ENCODE data around the gene SEC16B. TPM values are rescaled to one million over a fixed set of nuclear protein-coding genes. Genes with fewer than 3 reads are reported as not detected.

SEC16B gene
- total and polyA plus RNA-seq, 2 experiments from 2014 or later, result 0.53 to 0.63 TPM

DNA sequence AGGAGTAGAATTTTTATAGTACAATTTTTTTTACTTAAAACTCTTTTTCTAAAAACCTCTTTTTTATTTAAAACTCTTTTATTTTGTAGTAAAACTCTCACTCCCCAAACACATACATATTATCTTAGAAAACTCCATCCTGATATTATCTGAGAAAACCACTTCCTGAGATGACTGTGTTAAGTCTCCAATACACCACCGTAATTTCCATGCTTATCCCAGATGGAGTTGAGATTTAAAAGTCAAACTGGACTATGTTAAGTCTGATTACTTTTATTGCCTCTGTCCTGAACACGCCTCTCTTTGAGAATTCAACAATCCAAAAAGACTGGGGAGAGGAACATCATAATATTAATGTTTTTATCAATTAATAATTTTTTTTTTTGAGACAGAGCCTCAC lies 3.7 kb downstream of the SEC16B start:
- no peaks in the 10 kb centered on the region for H3K9me3 ChIP-seq (ENCODE audit: low read depth)

GRCh38 chr1:177965293-177965692 lies 4.6 kb downstream of the SEC16B start:
- H3K27me3 ChIP-seq, result no peaks in the 10 kb centered on the region
- no peak for DNase-seq (ENCODE audit: low read depth in 1 of 2, low spot score in 1 of 2)
- no peak for TF ChIP-seq CTCF (IDR thresholded peaks at IDR 0.05; ENCODE audit: low read depth, low read length)
- no peak overlapping the region for H3K4me3 ChIP-seq
- no peaks in the 10 kb centered on the region for H3K36me3 ChIP-seq
- no peaks in the 10 kb centered on the region for H3K4me1 ChIP-seq (ENCODE audit: low read depth)
- no peaks in the 10 kb centered on the region for H3K9me3 ChIP-seq (ENCODE audit: low read depth)
- H3K27ac ChIP-seq, result no peak overlapping the region

More for the DNA sequence above, 3.7 kb downstream of the SEC16B start:
- no peak overlapping the region for H3K4me3 ChIP-seq
- H3K4me1 ChIP-seq (ENCODE audit: low read depth), result no peaks in the 10 kb centered on the region
- H3K27me3 ChIP-seq, result no peaks in the 10 kb centered on the region
- H3K36me3 ChIP-seq, result no peaks in the 10 kb centered on the region
- no peak for DNase-seq (ENCODE audit: low read depth in 1 of 2, low spot score in 1 of 2)
- no peak overlapping the region for H3K27ac ChIP-seq
- TF ChIP-seq CTCF (IDR thresholded peaks at IDR 0.05; ENCODE audit: low read depth, low read length), result no peak

DNA sequence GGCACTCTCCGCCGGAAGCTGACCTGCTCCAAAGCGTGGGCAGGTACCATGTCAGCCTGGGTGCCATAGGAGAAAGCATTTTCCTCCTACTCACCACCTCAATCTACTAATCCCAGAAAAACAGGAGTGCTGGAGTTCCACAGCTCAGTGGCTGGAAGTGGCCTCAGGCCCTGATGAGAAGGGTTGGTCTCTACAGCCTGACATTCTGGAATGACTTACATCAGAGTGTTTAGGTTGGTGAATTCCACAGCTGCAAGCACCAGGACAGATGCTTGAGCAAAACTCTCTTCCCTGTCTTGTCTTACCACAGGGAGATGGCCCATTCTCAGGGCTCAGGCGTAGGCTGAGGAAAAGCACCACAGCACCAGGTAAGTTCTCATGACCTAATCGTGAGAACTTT lies 5.5 kb downstream of the SEC16B start:
- H3K9me3 ChIP-seq (ENCODE audit: low read depth), result no peaks in the 10 kb centered on the region
- H3K36me3 ChIP-seq, result no peaks in the 10 kb centered on the region
- no peaks in the 10 kb centered on the region for H3K27me3 ChIP-seq
- TF ChIP-seq CTCF (IDR thresholded peaks at IDR 0.05; ENCODE audit: low read depth, low read length), result no peak
- DNase-seq (ENCODE audit: low read depth in 1 of 2, low spot score in 1 of 2), result no peak
- H3K4me3 ChIP-seq, result no peak overlapping the region
- H3K27ac ChIP-seq, result no peak overlapping the region
- H3K4me1 ChIP-seq (ENCODE audit: low read depth), result no peaks in the 10 kb centered on the region

DNA sequence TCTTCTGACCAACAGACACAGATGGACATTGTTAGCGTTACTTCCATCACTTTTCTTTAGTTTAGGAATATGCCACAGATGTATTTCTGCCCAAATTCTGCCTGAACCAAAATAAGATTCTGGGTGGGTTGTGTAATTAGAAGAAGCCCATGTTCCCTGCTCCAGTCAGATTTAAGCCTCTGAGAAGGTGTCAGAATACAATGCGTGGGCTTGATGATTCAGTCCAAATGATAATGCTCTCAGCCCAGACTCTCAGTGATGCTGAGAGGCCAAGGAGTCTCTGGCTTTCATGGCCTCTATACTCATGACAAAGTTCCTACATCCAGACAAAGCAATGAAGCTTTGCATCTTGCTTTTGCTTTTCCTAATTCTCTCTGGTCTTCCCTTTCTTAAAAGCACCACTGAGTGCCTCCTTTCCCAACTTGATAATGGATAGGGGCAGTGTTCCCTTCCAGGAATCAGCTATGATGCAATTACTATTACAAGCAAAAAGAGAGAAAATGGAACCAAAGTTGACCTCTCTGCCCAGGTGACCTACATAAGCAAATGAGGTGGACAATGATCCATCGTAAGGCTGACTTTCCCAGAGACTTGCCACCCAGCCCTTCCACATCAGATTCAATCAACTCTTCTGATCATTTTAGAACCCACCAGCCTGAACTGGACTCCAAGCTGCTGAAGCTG lies 8.8 kb downstream of the SEC16B start:
- no peaks in the 10 kb centered on the region for H3K4me1 ChIP-seq (ENCODE audit: low read depth)
- no peaks in the 10 kb centered on the region for H3K27me3 ChIP-seq
- H3K4me3 ChIP-seq, result no peak overlapping the region
- H3K27ac ChIP-seq, result no peak overlapping the region
- no peaks in the 10 kb centered on the region for H3K9me3 ChIP-seq (ENCODE audit: low read depth)
- TF ChIP-seq CTCF (IDR thresholded peaks at IDR 0.05; ENCODE audit: low read depth, low read length), result no peak
- no peaks in the 10 kb centered on the region for H3K36me3 ChIP-seq
- DNase-seq (ENCODE audit: low read depth in 1 of 2, low spot score in 1 of 2), result peak in 1 of 2 donors; percentile 38

DNA sequence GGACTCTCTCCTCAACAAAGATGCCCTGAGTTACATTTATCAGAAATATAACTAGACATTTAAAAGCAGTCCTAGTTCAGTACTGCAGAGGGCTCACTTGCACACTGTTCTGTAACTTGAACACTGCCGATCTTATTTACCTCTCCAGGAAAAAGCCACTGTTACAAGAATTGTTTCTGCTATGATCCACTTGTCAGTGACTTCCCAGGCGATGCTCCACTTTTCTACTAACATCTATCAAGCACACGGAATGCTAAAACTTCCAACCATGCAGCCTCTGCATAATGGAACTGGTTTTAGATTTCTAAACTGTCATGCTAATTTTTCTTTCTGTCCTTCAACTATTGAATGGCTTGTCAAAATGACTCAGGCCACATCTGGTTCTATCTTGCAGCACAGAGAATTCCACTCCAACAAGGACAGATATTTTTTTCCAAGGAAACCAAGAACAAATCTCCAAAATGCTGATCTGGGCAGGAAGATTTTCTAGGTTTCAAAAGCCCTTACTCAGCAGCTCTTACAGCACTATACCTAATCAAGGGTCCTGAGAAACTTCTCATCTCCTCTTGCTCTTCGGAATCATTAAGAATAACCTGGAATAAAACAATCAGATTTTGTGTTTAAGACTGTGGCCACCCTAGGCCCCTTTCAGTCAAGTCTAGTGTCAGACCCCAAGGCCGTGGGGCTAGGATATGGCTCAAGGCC lies 9.9 kb downstream of the SEC16B start:
- peak; percentile 44 to 45 for DNase-seq (ENCODE audit: low read depth in 1 of 2, low spot score in 1 of 2)
- H3K4me1 ChIP-seq (ENCODE audit: low read depth), result no peaks in the 10 kb centered on the region
- TF ChIP-seq CTCF (IDR thresholded peaks at IDR 0.05; ENCODE audit: low read depth, low read length), result peak; percentile 40
- no peak overlapping the region for H3K27ac ChIP-seq
- no peaks in the 10 kb centered on the region for H3K9me3 ChIP-seq (ENCODE audit: low read depth)
- no peaks in the 10 kb centered on the region for H3K27me3 ChIP-seq
- no peaks in the 10 kb centered on the region for H3K36me3 ChIP-seq
- H3K4me3 ChIP-seq, result no peak overlapping the region

All from cardiac muscle cell (in vitro differentiated cells and primary cell).